Measurements from ENCODE around the gene PPP2R2C.

PPP2R2C gene

GRCh38 chr4:6350646-6351045 lies 121.8 kb downstream of the PPP2R2C start:
- no peaks in the 10 kb centered on the region for H3K9me2 ChIP-seq (replicated peaks; ENCODE audit: low read depth, low read length)
- no peak overlapping the region for H3K4me3 ChIP-seq (ENCODE audit: low read length, poor library complexity, severe bottlenecking)
- no peak overlapping the region for H2AFZ ChIP-seq (ENCODE audit: low read length)
- H3K27me3 ChIP-seq (ENCODE audit: insufficient read depth, low read length, poor library complexity, severe bottlenecking): no peaks in the 10 kb centered on the region
- TF ChIP-seq EZH2phosphoT487 (IDR thresholded peaks at IDR 0.05; ENCODE audit: borderline replicate concordance) (no peak), CTCF (conservative IDR thresholded peaks at IDR 0.05; ENCODE audit: low read length) (no peak)
- no peaks in the 10 kb centered on the region for H3F3A ChIP-seq (ENCODE audit: low read depth)
- no peaks in the 10 kb centered on the region for H3K9me3 ChIP-seq (ENCODE audit: insufficient read depth, low read depth, low read length)
- no peak overlapping the region for H3K4me2 ChIP-seq (ENCODE audit: low read depth, low read length, poor library complexity, severe bottlenecking)
- H3K79me2 ChIP-seq (ENCODE audit: insufficient read depth, low read length): no peaks in the 10 kb centered on the region
- H4K20me1 ChIP-seq (ENCODE audit: insufficient read depth, low read length, poor library complexity, severe bottlenecking): no peaks in the 10 kb centered on the region
- peaks cover 10% of the 10 kb centered on the region for H3K4me1 ChIP-seq (ENCODE audit: insufficient read depth, low read length, poor library complexity, severe bottlenecking)
- no peaks in the 10 kb centered on the region for H3K36me3 ChIP-seq (ENCODE audit: insufficient read depth, low read length)
- H3K9ac ChIP-seq (ENCODE audit: low read depth, low read length, poor library complexity, severe bottlenecking): no peak overlapping the region

GRCh38 chr4:6349896-6350603 lies 122.4 kb downstream of the PPP2R2C start:
- Histone ChIP-seq H3K9ac (ENCODE audit: low read depth, low read length, poor library complexity, severe bottlenecking) (no peak overlapping the region), H3K36me3 (ENCODE audit: insufficient read depth, low read length) (no peaks in the 10 kb centered on the region), H3K27me3 (ENCODE audit: insufficient read depth, low read length, poor library complexity, severe bottlenecking) (no peaks in the 10 kb centered on the region), H4K20me1 (ENCODE audit: insufficient read depth, low read length, poor library complexity, severe bottlenecking) (no peaks in the 10 kb centered on the region), H3K9me3 (ENCODE audit: insufficient read depth, low read depth, low read length) (no peaks in the 10 kb centered on the region), H3K4me3 (ENCODE audit: low read length, poor library complexity, severe bottlenecking) (no peak overlapping the region), H3K4me2 (ENCODE audit: low read depth, low read length, poor library complexity, severe bottlenecking) (no peak overlapping the region), H3K79me2 (ENCODE audit: insufficient read depth, low read length) (no peaks in the 10 kb centered on the region), H3F3A (ENCODE audit: low read depth) (no peaks in the 10 kb centered on the region), H2AFZ (ENCODE audit: low read length) (no peak overlapping the region), H3K4me1 (ENCODE audit: insufficient read depth, low read length, poor library complexity, severe bottlenecking) (peaks cover 10% of the 10 kb centered on the region), H3K9me2 (replicated peaks; ENCODE audit: low read depth, low read length) (no peaks in the 10 kb centered on the region)
- TF ChIP-seq EZH2phosphoT487 (IDR thresholded peaks at IDR 0.05; ENCODE audit: borderline replicate concordance) (no peak), CTCF (conservative IDR thresholded peaks at IDR 0.05; ENCODE audit: low read length) (no peak)

GRCh38 chr4:6348408-6348807 lies 124.0 kb downstream of the PPP2R2C start:
- H3K4me2 ChIP-seq (ENCODE audit: low read depth, low read length, poor library complexity, severe bottlenecking): no peak overlapping the region
- H3K36me3 ChIP-seq (ENCODE audit: insufficient read depth, low read length): no peaks in the 10 kb centered on the region
- TF ChIP-seq EZH2phosphoT487 (IDR thresholded peaks at IDR 0.05; ENCODE audit: borderline replicate concordance) (no peak), CTCF (conservative IDR thresholded peaks at IDR 0.05; ENCODE audit: low read length) (no peak)
- no peaks in the 10 kb centered on the region for H3K9me2 ChIP-seq (replicated peaks; ENCODE audit: low read depth, low read length)
- no peaks in the 10 kb centered on the region for H4K20me1 ChIP-seq (ENCODE audit: insufficient read depth, low read length, poor library complexity, severe bottlenecking)
- no peak overlapping the region for H3K4me3 ChIP-seq (ENCODE audit: low read length, poor library complexity, severe bottlenecking)
- no peaks in the 10 kb centered on the region for H3K27me3 ChIP-seq (ENCODE audit: insufficient read depth, low read length, poor library complexity, severe bottlenecking)
- H3K79me2 ChIP-seq (ENCODE audit: insufficient read depth, low read length): no peaks in the 10 kb centered on the region
- H3K9me3 ChIP-seq (ENCODE audit: insufficient read depth, low read depth, low read length): no peaks in the 10 kb centered on the region
- no peaks in the 10 kb centered on the region for H3K4me1 ChIP-seq (ENCODE audit: insufficient read depth, low read length, poor library complexity, severe bottlenecking)
- H3F3A ChIP-seq (ENCODE audit: low read depth): no peaks in the 10 kb centered on the region
- no peak overlapping the region for H2AFZ ChIP-seq (ENCODE audit: low read length)
- H3K9ac ChIP-seq (ENCODE audit: low read depth, low read length, poor library complexity, severe bottlenecking): no peak overlapping the region
